ENCODE results near the gene YWHAG. TPM values are rescaled to one million over a fixed set of nuclear protein-coding genes. Genes with fewer than 3 reads are reported as not detected.

YWHAG gene
- total RNA-seq, 1 donor from 2014 or later = 70.5 TPM

DNA sequence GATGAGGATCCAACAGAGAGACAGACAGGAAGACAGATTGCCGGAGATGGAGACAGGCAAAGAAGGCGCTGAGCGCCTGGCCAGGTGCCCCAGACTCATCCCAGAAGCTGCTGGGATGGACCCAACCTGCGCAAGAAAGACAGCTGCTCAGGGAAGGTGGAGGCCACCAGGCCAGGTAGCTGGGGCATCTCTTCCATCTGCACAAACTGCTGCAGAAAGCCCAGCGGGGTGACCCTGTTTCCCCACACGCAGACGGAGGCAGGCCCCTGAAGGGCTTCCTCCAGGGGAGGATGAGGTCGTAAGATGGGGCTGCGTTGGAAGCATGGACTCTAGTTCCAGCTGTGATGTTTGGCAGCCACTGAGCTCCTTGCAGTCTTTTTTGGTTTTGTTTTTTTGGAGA, 16.5 kb upstream of the YWHAG start:
- intact Hi-C loops (cut with micrococcal nuclease) = no loop called here
- ChIA-PET POLR2A (no interaction called here), CTCF (no interaction called here)
- ATAC-seq (ENCODE audit: low read depth) (no peak), DNase-seq (no peak)
- Mint-ChIP-seq H3K9me3 (no peaks in the 10 kb centered on the region), H3K4me1 (peaks cover 7% of the 10 kb centered on the region), H3K36me3 (ENCODE audit: low read depth) (no peaks in the 10 kb centered on the region), H3K27ac (no peak overlapping the region), H3K27me3 (peaks cover 13% of the 10 kb centered on the region), H3K4me3 (no peak overlapping the region)
- TF ChIP-seq, protein P1, sequence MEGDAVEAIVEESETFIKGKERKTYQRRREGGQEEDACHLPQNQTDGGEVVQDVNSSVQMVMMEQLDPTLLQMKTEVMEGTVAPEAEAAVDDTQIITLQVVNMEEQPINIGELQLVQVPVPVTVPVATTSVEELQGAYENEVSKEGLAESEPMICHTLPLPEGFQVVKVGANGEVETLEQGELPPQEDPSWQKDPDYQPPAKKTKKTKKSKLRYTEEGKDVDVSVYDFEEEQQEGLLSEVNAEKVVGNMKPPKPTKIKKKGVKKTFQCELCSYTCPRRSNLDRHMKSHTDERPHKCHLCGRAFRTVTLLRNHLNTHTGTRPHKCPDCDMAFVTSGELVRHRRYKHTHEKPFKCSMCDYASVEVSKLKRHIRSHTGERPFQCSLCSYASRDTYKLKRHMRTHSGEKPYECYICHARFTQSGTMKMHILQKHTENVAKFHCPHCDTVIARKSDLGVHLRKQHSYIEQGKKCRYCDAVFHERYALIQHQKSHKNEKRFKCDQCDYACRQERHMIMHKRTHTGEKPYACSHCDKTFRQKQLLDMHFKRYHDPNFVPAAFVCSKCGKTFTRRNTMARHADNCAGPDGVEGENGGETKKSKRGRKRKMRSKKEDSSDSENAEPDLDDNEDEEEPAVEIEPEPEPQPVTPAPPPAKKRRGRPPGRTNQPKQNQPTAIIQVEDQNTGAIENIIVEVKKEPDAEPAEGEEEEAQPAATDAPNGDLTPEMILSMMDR (IDR thresholded peaks at IDR 0.05) = no peak

DNA sequence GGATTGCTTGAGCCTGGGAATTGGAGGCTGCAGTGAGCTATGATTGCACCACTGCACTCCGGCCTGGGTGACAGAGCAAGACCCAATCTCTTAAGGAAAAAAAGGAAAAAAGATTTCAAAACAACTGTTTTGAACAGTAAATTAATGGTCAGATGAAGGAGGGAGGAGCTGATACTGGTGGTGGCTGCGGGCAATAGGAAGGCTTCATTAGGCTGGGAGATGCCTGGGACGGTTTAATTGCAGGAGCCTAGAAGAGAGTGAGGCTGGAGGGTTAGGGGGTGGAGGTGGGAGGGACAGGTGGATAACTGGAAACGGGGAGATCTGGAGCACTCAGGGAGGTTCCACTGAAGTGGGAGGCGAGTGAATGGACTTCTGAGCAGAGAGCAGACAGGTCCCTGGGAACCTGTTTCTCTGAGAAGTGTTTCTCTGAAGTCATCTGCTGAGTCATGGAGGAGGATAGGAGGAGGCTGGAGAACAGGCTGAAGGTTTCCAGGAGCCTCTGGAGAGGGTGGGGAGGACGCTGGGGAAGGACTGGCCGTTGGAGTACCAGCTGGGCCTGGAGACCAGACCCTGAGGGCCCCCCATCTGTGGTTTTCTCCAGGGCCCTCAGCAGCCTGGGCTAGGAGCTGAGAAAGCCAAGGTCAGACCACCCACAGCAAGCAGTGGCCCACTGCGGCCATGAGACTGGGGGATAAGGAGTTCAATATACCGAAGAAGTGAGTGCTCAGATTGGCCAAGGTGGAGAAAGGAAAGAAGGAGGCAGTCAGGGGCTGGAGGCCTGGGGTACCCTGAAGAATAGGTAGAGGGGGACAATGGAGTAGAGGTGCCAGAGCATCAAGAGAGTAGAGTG, 14.4 kb upstream of the YWHAG start:
- H3K9me3 Mint-ChIP-seq = no peaks in the 10 kb centered on the region
- peaks cover 16% of the 10 kb centered on the region for H3K27me3 Mint-ChIP-seq
- ATAC-seq (ENCODE audit: low read depth) (no peak), DNase-seq (no peak)
- H3K27ac Mint-ChIP-seq = no peak overlapping the region
- ChIA-PET CTCF (no interaction called here), POLR2A (no interaction called here)
- H3K4me3 Mint-ChIP-seq = no peak overlapping the region
- no peaks in the 10 kb centered on the region for H3K36me3 Mint-ChIP-seq (ENCODE audit: low read depth)
- intact Hi-C loops (cut with micrococcal nuclease) = no loop called here
- peaks cover 3% of the 10 kb centered on the region for H3K4me1 Mint-ChIP-seq
- TF ChIP-seq, protein P1 (IDR thresholded peaks at IDR 0.05) = no peak

DNA sequence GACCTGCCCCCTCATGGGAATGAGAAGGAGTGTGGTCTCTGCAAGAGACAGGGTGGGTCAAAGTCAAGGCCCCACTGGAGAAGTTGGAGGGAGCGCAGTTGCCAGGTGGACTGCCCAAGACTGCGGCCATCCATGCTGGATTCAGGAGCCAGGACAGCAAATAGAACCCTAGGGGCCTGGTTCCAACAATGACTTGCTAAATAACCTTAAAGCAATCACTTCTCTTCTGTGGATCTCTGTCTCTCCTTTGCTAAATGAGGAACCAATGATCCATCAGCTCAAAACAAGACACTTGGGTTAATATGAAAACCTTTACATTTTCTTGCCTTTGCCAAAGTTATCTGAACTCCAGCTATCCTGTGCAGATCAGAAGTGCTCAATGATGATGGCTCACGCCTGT, 12.6 kb upstream of the YWHAG start:
- intact Hi-C loops (cut with micrococcal nuclease) = no loop called here
- no peak for DNase-seq
- no peak overlapping the region for H3K27ac Mint-ChIP-seq
- ChIA-PET POLR2A (interaction anchor here (1.0 kb wide), 1 partner anchor 12 kb away, joined by 3 read pairs; no protein-coding TSS in a partner anchor), CTCF (no interaction called here)
- peaks cover 16% of the 10 kb centered on the region for H3K27me3 Mint-ChIP-seq
- TF ChIP-seq, protein P1 (IDR thresholded peaks at IDR 0.05) = no peak
- no peaks in the 10 kb centered on the region for H3K4me1 Mint-ChIP-seq
- no peak overlapping the region for H3K4me3 Mint-ChIP-seq
- no peak for ATAC-seq (ENCODE audit: low read depth)
- H3K36me3 Mint-ChIP-seq (ENCODE audit: low read depth) = no peaks in the 10 kb centered on the region
- no peaks in the 10 kb centered on the region for H3K9me3 Mint-ChIP-seq

DNA sequence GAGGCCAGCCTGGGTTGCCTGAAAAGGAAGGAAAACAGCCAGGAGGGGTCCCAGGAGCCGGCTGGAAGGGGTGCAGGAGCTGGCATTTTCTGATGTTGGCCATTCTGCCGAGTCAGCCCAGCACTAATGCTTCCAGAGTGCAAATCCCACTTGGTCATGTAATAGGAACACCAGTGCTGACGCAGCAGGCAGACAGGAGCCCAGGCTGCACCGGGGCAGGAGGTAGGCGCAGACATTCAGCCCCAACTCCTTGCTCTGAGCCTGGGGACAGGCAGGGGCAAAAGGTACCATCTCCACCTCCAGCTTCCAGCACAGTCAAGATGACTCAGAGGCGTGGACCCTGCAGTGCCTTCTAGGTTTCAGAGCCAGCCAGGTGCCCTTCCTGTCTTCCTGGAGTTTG, 10.2 kb upstream of the YWHAG start:
- ChIA-PET CTCF (no interaction called here), POLR2A (no interaction called here)
- intact Hi-C loops (cut with micrococcal nuclease) = no loop called here
- no peaks in the 10 kb centered on the region for H3K36me3 Mint-ChIP-seq (ENCODE audit: low read depth)
- H3K4me3 Mint-ChIP-seq = no peak overlapping the region
- peaks cover 16% of the 10 kb centered on the region for H3K27me3 Mint-ChIP-seq
- TF ChIP-seq, protein P1 (IDR thresholded peaks at IDR 0.05) = no peak
- H3K4me1 Mint-ChIP-seq = peaks cover 8% of the 10 kb centered on the region
- no peak overlapping the region for H3K27ac Mint-ChIP-seq
- ATAC-seq (ENCODE audit: low read depth) = no peak
- no peak for DNase-seq
- no peaks in the 10 kb centered on the region for H3K9me3 Mint-ChIP-seq

DNA sequence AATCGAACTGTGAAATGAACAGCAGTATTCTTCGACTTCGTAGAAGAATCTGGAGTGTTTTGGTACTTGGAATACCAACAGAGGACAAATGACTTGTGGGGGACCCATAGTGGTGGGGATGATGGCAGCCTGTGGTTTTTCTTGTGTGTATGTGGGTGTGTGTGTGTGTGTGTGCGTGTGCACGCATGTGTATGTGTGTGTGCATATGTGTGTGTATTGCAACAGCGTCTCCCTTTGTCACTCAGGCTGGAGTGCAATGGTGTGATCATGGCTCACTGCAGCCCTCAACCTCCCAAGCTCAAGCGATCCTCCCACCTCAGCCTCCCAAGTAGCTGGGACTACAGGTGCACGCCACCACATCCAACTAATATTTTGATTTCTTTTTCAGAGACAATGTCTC, 9.4 kb upstream of the YWHAG start:
- no peaks in the 10 kb centered on the region for H3K9me3 Mint-ChIP-seq
- no peak overlapping the region for H3K27ac Mint-ChIP-seq

More for the DNA sequence above, 9.4 kb upstream of the YWHAG start:
- peaks cover 11% of the 10 kb centered on the region for H3K27me3 Mint-ChIP-seq
- TF ChIP-seq, protein P1 (IDR thresholded peaks at IDR 0.05) = no peak
- ChIA-PET POLR2A (interaction anchor here (0.5 kb wide), 1 partner anchor 31 kb away, joined by 5 read pairs; no protein-coding TSS in a partner anchor), CTCF (no interaction called here)
- ATAC-seq (ENCODE audit: low read depth) (no peak), DNase-seq (no peak)
- H3K4me1 Mint-ChIP-seq = peaks cover 10% of the 10 kb centered on the region
- intact Hi-C loops (cut with micrococcal nuclease) = no loop called here
- no peak overlapping the region for H3K4me3 Mint-ChIP-seq
- no peaks in the 10 kb centered on the region for H3K36me3 Mint-ChIP-seq (ENCODE audit: low read depth)

Measured in activated B cell treated with CpG ODN at 0.5 μM for 24 hours (primary cell).